SHP77 (cell line): Measurements from ENCODE around the gene SCN10A.
A peak's percentile ranks its signal among the peaks of the same experiment; 100 is the strongest.

Experiments used
- DNase-seq, 2 experiments: peaks; one replicate each; lab custom pipeline; 2025; lab: John Stamatoyannopoulos, UW

SCN10A gene

GRCh38 chr3:38720465-38720864 lies 95.6 kb downstream of the SCN10A start:
- no peak for DNase-seq

- no peak for DNase-seq
Measured at GRCh38 chr3:38717355-38718240, 98.4 kb downstream of the SCN10A start.

GRCh38 chr3:38713121-38713520 lies 102.9 kb downstream of the SCN10A start:
- no peak for DNase-seq

GRCh38 chr3:38711321-38711720 lies 104.7 kb downstream of the SCN10A start:
- no peak for DNase-seq

- no peak for DNase-seq
Measured at GRCh38 chr3:38707730-38708129, 108.3 kb downstream of the SCN10A start.

GRCh38 chr3:38706961-38707360 lies 109.1 kb downstream of the SCN10A start:
- no peak for DNase-seq

- DNase-seq, result no peak
Measured at GRCh38 chr3:38702231-38702630, 113.8 kb downstream of the SCN10A start.

- no peak for DNase-seq
Measured at GRCh38 chr3:38698760-38699159, 117.3 kb downstream of the SCN10A start.

GRCh38 chr3:38698061-38698460 lies 118.0 kb downstream of the SCN10A start:
- DNase-seq, result no peak

- no peak for DNase-seq
Measured at GRCh38 chr3:38696034-38696433, 120.0 kb downstream of the SCN10A start.

GRCh38 chr3:38690185-38690584 lies 125.8 kb downstream of the SCN10A start:
- no peak for DNase-seq

GRCh38 chr3:38689774-38690173 lies 126.2 kb downstream of the SCN10A start:
- no peak for DNase-seq

GRCh38 chr3:38689346-38689745 lies 126.7 kb downstream of the SCN10A start:
- no peak for DNase-seq

GRCh38 chr3:38687321-38687720 lies 128.7 kb downstream of the SCN10A start:
- no peak for DNase-seq

GRCh38 chr3:38684546-38684945 lies 131.5 kb downstream of the SCN10A start:
- DNase-seq, result no peak

GRCh38 chr3:38669668-38670067 lies 146.3 kb downstream of the SCN10A start:
- DNase-seq, result no peak

GRCh38 chr3:38662544-38662943 lies 153.5 kb downstream of the SCN10A start:
- DNase-seq, result peak; percentile 18 to 42

- DNase-seq, result no peak
Measured at GRCh38 chr3:38658841-38659240, 157.2 kb downstream of the SCN10A start.

- no peak for DNase-seq
Measured at GRCh38 chr3:38657369-38657768, 158.6 kb downstream of the SCN10A start.

- DNase-seq, result peak; percentile 53 to 61
Measured at GRCh38 chr3:38655708-38656300, 160.2 kb downstream of the SCN10A start.

GRCh38 chr3:38653685-38654537 lies 162.1 kb downstream of the SCN10A start:
- DNase-seq, result no peak

- DNase-seq, result no peak
Measured at GRCh38 chr3:38652934-38653333, 163.1 kb downstream of the SCN10A start.
